Smooth muscle cell (in vitro differentiated cells): ENCODE data around the gene PFKFB1. TPM values are rescaled to one million over a fixed set of nuclear protein-coding genes. Genes with fewer than 3 reads are reported as not detected.

Experiments
- DNase-seq: peaks from one replicate; lab custom pipeline; 2025; ENCODE audit not compliant: unreplicated experiment; lab: John Stamatoyannopoulos, UW
- H2AFZ ChIP-seq: fragments of 200-600 bp; sonication (generic); 2 replicates; pipeline ENCODE4 v1.6.0; 2016; ENCODE audit warnings: antibody characterized with exemption, low read depth, mild to moderate bottlenecking
- H3F3A ChIP-seq: fragments of 200-600 bp; sonication (generic); 2 replicates; pipeline ENCODE4 v1.6.0; 2017; ENCODE audit warnings: antibody characterized with exemption, low read depth
- H3K27ac ChIP-seq: fragments of 200-600 bp; sonication (generic); 2 replicates; pipeline ENCODE4 v1.5.1; 2016; ENCODE audit warnings: low read depth, mild to moderate bottlenecking
- H3K27me3 ChIP-seq: fragments of 200-600 bp; sonication (generic); 2 replicates; pipeline ENCODE4 v1.6.1; 2016; ENCODE audit warnings: low read depth, mild to moderate bottlenecking
- H3K36me3 ChIP-seq: fragments of 200-600 bp; sonication (generic); 2 replicates; pipeline ENCODE4 v1.5.1; 2016; ENCODE audit warnings: low read depth
- H3K4me1 ChIP-seq: fragments of 200-600 bp; sonication (generic); 2 replicates; pipeline ENCODE4 v1.5.1; 2016; ENCODE audit warnings: low read depth
- H3K4me2 ChIP-seq: fragments of 200-600 bp; sonication (generic); 2 replicates; pipeline ENCODE4 v1.6.0; 2016; ENCODE audit warnings: mild to moderate bottlenecking
- H3K4me3 ChIP-seq: fragments of 200-600 bp; sonication (generic); 2 replicates; pipeline ENCODE4 v1.5.1; 2016; ENCODE audit warnings: mild to moderate bottlenecking
- H3K79me2 ChIP-seq: fragments of 200-600 bp; sonication (generic); 2 replicates; pipeline ENCODE4 v1.6.0; 2016; ENCODE audit warnings: low read depth, mild to moderate bottlenecking
- H3K9ac ChIP-seq: fragments of 200-600 bp; sonication (generic); 2 replicates; pipeline ENCODE4 v1.6.0; 2016; ENCODE audit warnings: low read depth
- H3K9me3 ChIP-seq: fragments of 200-600 bp; sonication (generic); replicated peaks from 2 replicates; pipeline ENCODE4 v1.5.1; 2016; ENCODE audit warnings: low read depth
- H4K20me1 ChIP-seq: fragments of 200-600 bp; sonication (generic); 2 replicates; pipeline ENCODE4 v1.6.0; 2016; ENCODE audit warnings: low read depth
- CTCF ChIP-seq: fragments of 200-600 bp; sonication (generic); IDR thresholded peaks from 2 replicates; pipeline ENCODE4 v1.5.1; 2017; ENCODE audit warnings: borderline replicate concordance, mild to moderate bottlenecking, antibody characterized with exemption; ENCODE audit not compliant: insufficient read depth, poor library complexity, severe bottlenecking
- WGBS: methylation state at CpG from one replicate; pipeline ENCODE4 v1.1.7; 2016; ENCODE audit warnings: low lambda C conversion rate; 5-methylcytosine and 5-hydroxymethylcytosine counted together
- polyA plus RNA-seq: library from polyadenylated mRNA; unstranded; fragments of >200 nt; fragmentation: Nextera tagmentation; extraction: Ambion mirVana; gene quantifications from 2 replicates; pipeline ENCODE4 v1.2.1, GENCODE V29; 2016
- total RNA-seq: library from RNA; depleted of rRNA; stranded (reverse); fragments of >200 nt; gene quantifications from 2 replicates; pipeline ENCODE4 v1.2.3, GENCODE V29; 2014

The PFKFB1 gene
- total and polyA plus RNA-seq, 2 experiments from 2014 or later, result 0.42 TPM; not detected in 1

- Histone ChIP-seq H3K9ac (no peak overlapping the region), H4K20me1 (no peaks in the 10 kb centered on the region), H3K4me2 (no peak overlapping the region), H2AFZ (no peak overlapping the region), H3F3A (no peaks in the 10 kb centered on the region), H3K27me3 (no peaks in the 10 kb centered on the region), H3K4me3 (no peak overlapping the region), H3K9me3 (no peaks in the 10 kb centered on the region), H3K27ac (no peak overlapping the region), H3K36me3 (no peaks in the 10 kb centered on the region), H3K79me2 (no peaks in the 10 kb centered on the region), H3K4me1 (no peaks in the 10 kb centered on the region)
- TF ChIP-seq CTCF, result no peak
- 67% methylated on average over 4 of the region's 4 CpGs for WGBS
- no peak for DNase-seq
These were observed 34.1 kb upstream of the PFKFB1 start for GRCh38 chrX:55028040-55028439.

- no peak for TF ChIP-seq CTCF
- WGBS, result 62% methylated on average over 2 of the region's 2 CpGs
These were observed 32.9 kb upstream of the PFKFB1 start for GRCh38 chrX:55026840-55027239.

GRCh38 chrX:55026143-55026542 is 32.2 kb upstream of the PFKFB1 start:
- H4K20me1 ChIP-seq, result no peaks in the 10 kb centered on the region
- no peak for DNase-seq
- no peaks in the 10 kb centered on the region for H3K27me3 ChIP-seq
- no peaks in the 10 kb centered on the region for H3K4me1 ChIP-seq
- no peak overlapping the region for H2AFZ ChIP-seq
- no peak for TF ChIP-seq CTCF
- H3K79me2 ChIP-seq, result no peaks in the 10 kb centered on the region
- no peak overlapping the region for H3K9ac ChIP-seq
- H3K27ac ChIP-seq, result no peak overlapping the region
- no peaks in the 10 kb centered on the region for H3K36me3 ChIP-seq
- H3F3A ChIP-seq, result no peaks in the 10 kb centered on the region
- no peaks in the 10 kb centered on the region for H3K9me3 ChIP-seq
- no peak overlapping the region for H3K4me2 ChIP-seq
- no peak overlapping the region for H3K4me3 ChIP-seq

More at GRCh38 chrX:55026840-55027239, 32.9 kb upstream of the PFKFB1 start:
- H3K27me3 ChIP-seq, result no peaks in the 10 kb centered on the region
- no peaks in the 10 kb centered on the region for H4K20me1 ChIP-seq
- DNase-seq, result no peak
- H3K4me2 ChIP-seq, result no peak overlapping the region
- H3K79me2 ChIP-seq, result no peaks in the 10 kb centered on the region
- H3K4me1 ChIP-seq, result no peaks in the 10 kb centered on the region
- no peaks in the 10 kb centered on the region for H3K9me3 ChIP-seq
- no peaks in the 10 kb centered on the region for H3F3A ChIP-seq
- no peak overlapping the region for H3K4me3 ChIP-seq
- no peak overlapping the region for H3K9ac ChIP-seq
- no peak overlapping the region for H3K27ac ChIP-seq
- H3K36me3 ChIP-seq, result no peaks in the 10 kb centered on the region
- no peak overlapping the region for H2AFZ ChIP-seq

GRCh38 chrX:55014897-55015299 is 20.9 kb upstream of the PFKFB1 start:
- Histone ChIP-seq H3K27ac (no peak overlapping the region), H3F3A (no peaks in the 10 kb centered on the region), H3K36me3 (no peaks in the 10 kb centered on the region), H3K9ac (no peak overlapping the region), H3K27me3 (no peaks in the 10 kb centered on the region), H3K4me2 (no peak overlapping the region), H3K79me2 (no peaks in the 10 kb centered on the region), H2AFZ (no peak overlapping the region), H3K9me3 (no peaks in the 10 kb centered on the region), H3K4me1 (no peaks in the 10 kb centered on the region), H4K20me1 (no peaks in the 10 kb centered on the region), H3K4me3 (no peak overlapping the region)
- WGBS, result 90% methylated on average over 4 of the region's 4 CpGs
- no peak for TF ChIP-seq CTCF
- DNase-seq, result no peak
